ENCODE data around the gene CLDN14. TPM values are rescaled to one million over a fixed set of nuclear protein-coding genes. Genes with fewer than 3 reads are reported as not detected.
A peak's percentile ranks its signal among the peaks of the same experiment; 100 is the strongest.
"Not testable (repeated sequence)": the region's sequence is repeated elsewhere in the genome, so short reads cannot be mapped to it uniquely, and the experiment has no call there.

The CLDN14 gene
- total RNA-seq, 1 donor from 2014 or later: not detected

DNA sequence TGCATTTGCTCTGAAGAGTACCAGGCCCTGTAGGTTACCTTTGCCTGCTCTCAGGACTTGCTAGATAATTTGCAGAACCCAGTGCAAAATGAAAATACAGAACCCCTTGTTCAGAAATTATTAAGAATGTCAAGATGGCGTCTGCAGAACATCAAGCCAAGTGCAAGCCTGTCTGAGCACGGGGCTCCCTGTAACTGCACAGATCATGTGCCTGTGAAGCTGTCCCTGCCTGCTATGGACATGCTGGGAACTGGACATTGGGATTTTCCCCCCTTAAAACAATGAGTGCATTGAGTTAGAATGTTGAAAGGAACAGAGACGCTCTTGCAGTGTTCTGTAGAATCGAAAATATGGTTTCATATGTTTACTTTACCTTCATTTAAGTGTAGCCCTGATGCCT lies 2.9 kb downstream of the CLDN14 start:
- peaks cover 6% of the 10 kb centered on the region for H3K9me3 Mint-ChIP-seq (ENCODE audit: unreplicated experiment)
- Histone ChIP-seq H3K36me3 (ENCODE audit: insufficient read depth, low read length) (no peaks in the 10 kb centered on the region), H3K79me2 (ENCODE audit: insufficient read depth, low read length) (no peaks in the 10 kb centered on the region), H3K9me3 (ENCODE audit: insufficient read depth, low read depth, low read length) (no peaks in the 10 kb centered on the region), H3K27ac (ENCODE audit: low read depth, low read length) (no peak overlapping the region), H3K27me3 (ENCODE audit: insufficient read depth, low read length) (no peaks in the 10 kb centered on the region), H3K4me3 (ENCODE audit: insufficient read depth, low read depth, low read length) (no peak overlapping the region), H3K4me2 (ENCODE audit: low read length) (no peak overlapping the region), H4K20me1 (ENCODE audit: insufficient read depth, low read length) (no peaks in the 10 kb centered on the region), H3K9ac (ENCODE audit: low read length) (no peak overlapping the region), H3K4me1 (ENCODE audit: insufficient read depth, low read length) (peaks cover 29% of the 10 kb centered on the region), H2AFZ (ENCODE audit: low read depth, low read length) (no peak overlapping the region)
- DNase-seq (ENCODE audit: low read depth) (no peak), FAIRE-seq (no peak)
- no peak overlapping the region for H3K4me3 Mint-ChIP-seq (ENCODE audit: unreplicated experiment)
- peaks cover 9% of the 10 kb centered on the region for H3K36me3 Mint-ChIP-seq (ENCODE audit: low read depth, unreplicated experiment)
- H3K27me3 Mint-ChIP-seq (ENCODE audit: low read depth, unreplicated experiment): no peaks in the 10 kb centered on the region
- TF ChIP-seq, protein P1, sequence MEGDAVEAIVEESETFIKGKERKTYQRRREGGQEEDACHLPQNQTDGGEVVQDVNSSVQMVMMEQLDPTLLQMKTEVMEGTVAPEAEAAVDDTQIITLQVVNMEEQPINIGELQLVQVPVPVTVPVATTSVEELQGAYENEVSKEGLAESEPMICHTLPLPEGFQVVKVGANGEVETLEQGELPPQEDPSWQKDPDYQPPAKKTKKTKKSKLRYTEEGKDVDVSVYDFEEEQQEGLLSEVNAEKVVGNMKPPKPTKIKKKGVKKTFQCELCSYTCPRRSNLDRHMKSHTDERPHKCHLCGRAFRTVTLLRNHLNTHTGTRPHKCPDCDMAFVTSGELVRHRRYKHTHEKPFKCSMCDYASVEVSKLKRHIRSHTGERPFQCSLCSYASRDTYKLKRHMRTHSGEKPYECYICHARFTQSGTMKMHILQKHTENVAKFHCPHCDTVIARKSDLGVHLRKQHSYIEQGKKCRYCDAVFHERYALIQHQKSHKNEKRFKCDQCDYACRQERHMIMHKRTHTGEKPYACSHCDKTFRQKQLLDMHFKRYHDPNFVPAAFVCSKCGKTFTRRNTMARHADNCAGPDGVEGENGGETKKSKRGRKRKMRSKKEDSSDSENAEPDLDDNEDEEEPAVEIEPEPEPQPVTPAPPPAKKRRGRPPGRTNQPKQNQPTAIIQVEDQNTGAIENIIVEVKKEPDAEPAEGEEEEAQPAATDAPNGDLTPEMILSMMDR (IDR thresholded peaks at IDR 0.05; ENCODE audit: insufficient read depth, low read depth, low read length): no peak
- TF ChIP-seq EZH2 (IDR thresholded peaks at IDR 0.05; ENCODE audit: insufficient read depth, low read length): no peak
- peaks cover 29% of the 10 kb centered on the region for H3K4me1 Mint-ChIP-seq (ENCODE audit: low read depth, unreplicated experiment)
- peak overlapping the region; percentile 85 for H3K27ac Mint-ChIP-seq (ENCODE audit: unreplicated experiment)

DNA sequence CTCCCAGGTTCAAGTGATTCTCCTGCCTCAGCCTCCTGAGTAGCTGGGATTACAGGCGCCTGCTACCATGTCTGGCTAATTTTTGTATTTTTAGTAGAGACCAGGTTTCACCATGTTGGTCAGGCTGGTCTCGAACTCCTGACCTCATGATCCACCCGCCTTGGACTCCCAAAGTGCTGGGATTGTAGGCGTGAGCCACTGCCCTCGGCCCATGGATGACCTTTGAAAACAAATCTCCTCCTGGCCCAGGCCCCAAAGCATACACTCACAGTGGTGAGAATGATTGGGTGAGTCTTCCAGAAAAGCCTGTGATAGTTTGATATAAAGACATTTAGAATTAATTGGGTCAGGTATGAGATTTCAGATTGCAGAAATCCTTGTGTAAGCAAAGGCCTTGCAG lies 3.4 kb downstream of the CLDN14 start:
- not testable (repeated sequence) for H3K4me2 ChIP-seq (ENCODE audit: low read length); H3K9me3 ChIP-seq (ENCODE audit: insufficient read depth, low read depth, low read length); H3K9me3 Mint-ChIP-seq (ENCODE audit: unreplicated experiment); H3K27me3 Mint-ChIP-seq (ENCODE audit: low read depth, unreplicated experiment); H3K27me3 ChIP-seq (ENCODE audit: insufficient read depth, low read length); H3K4me3 Mint-ChIP-seq (ENCODE audit: unreplicated experiment); FAIRE-seq; H3K27ac Mint-ChIP-seq (ENCODE audit: unreplicated experiment); H2AFZ ChIP-seq (ENCODE audit: low read depth, low read length); H4K20me1 ChIP-seq (ENCODE audit: insufficient read depth, low read length); H3K79me2 ChIP-seq (ENCODE audit: insufficient read depth, low read length); H3K36me3 ChIP-seq (ENCODE audit: insufficient read depth, low read length); H3K27ac ChIP-seq (ENCODE audit: low read depth, low read length); H3K9ac ChIP-seq (ENCODE audit: low read length); H3K4me3 ChIP-seq (ENCODE audit: insufficient read depth, low read depth, low read length)
- peak; percentile 30 for DNase-seq (ENCODE audit: low read depth)
- H3K4me1 Mint-ChIP-seq (ENCODE audit: low read depth, unreplicated experiment): peaks cover 31% of the 10 kb centered on the region
- H3K36me3 Mint-ChIP-seq (ENCODE audit: low read depth, unreplicated experiment): peaks cover 11% of the 10 kb centered on the region
- peaks cover 34% of the 10 kb centered on the region for H3K4me1 ChIP-seq (ENCODE audit: insufficient read depth, low read length)

DNA sequence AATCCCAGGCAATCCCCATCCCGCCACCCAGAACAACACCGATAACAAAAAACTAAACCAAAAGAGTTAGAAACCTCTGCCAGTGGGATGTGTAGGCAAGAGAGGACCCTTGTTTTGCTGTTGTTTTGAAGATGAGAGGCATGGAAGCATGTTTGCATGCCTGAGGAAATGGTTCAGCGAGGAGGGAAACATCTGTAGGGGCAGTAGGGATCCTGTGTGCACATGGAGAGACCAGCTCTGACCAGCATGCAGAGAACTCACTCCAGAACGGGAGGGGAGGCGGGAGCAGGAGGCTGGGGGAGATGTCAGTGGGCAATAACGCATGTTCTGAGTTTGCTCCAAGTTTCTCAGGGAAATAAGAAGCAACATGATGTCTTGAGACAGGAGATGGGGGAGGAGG lies 5.3 kb downstream of the CLDN14 start:
- no peaks in the 10 kb centered on the region for H3K36me3 ChIP-seq (ENCODE audit: insufficient read depth, low read length)
- no peak overlapping the region for H3K4me3 ChIP-seq (ENCODE audit: insufficient read depth, low read depth, low read length)
- no peak overlapping the region for H3K9ac ChIP-seq (ENCODE audit: low read length)
- no peaks in the 10 kb centered on the region for H3K27me3 ChIP-seq (ENCODE audit: insufficient read depth, low read length)
- TF ChIP-seq EZH2 (IDR thresholded peaks at IDR 0.05; ENCODE audit: insufficient read depth, low read length): no peak
- TF ChIP-seq, protein P1 (IDR thresholded peaks at IDR 0.05; ENCODE audit: insufficient read depth, low read depth, low read length): no peak
- DNase-seq (ENCODE audit: low read depth) (no peak), FAIRE-seq (no peak)
- H3K4me2 ChIP-seq (ENCODE audit: low read length): no peak overlapping the region
- H4K20me1 ChIP-seq (ENCODE audit: insufficient read depth, low read length): no peaks in the 10 kb centered on the region
- Mint-ChIP-seq H3K9me3 (ENCODE audit: unreplicated experiment) (peaks cover 11% of the 10 kb centered on the region), H3K4me3 (ENCODE audit: unreplicated experiment) (no peak overlapping the region), H3K4me1 (ENCODE audit: low read depth, unreplicated experiment) (peaks cover 24% of the 10 kb centered on the region), H3K27ac (ENCODE audit: unreplicated experiment) (no peak overlapping the region), H3K27me3 (ENCODE audit: low read depth, unreplicated experiment) (no peaks in the 10 kb centered on the region), H3K36me3 (ENCODE audit: low read depth, unreplicated experiment) (peaks cover 13% of the 10 kb centered on the region)
- H3K27ac ChIP-seq (ENCODE audit: low read depth, low read length): no peak overlapping the region
- no peaks in the 10 kb centered on the region for H3K79me2 ChIP-seq (ENCODE audit: insufficient read depth, low read length)
- peaks cover 34% of the 10 kb centered on the region for H3K4me1 ChIP-seq (ENCODE audit: insufficient read depth, low read length)
- no peak overlapping the region for H2AFZ ChIP-seq (ENCODE audit: low read depth, low read length)
- H3K9me3 ChIP-seq (ENCODE audit: insufficient read depth, low read depth, low read length): no peaks in the 10 kb centered on the region

Data from astrocyte (in vitro differentiated cells and primary cell).